ENCODE measurements around the gene PDE4DIP.
"Not testable (repeated sequence)": the region's sequence is repeated elsewhere in the genome, so short reads cannot be mapped to it uniquely, and the experiment has no call there.

GRCh38 chr1:148828531-148828930 lies 15.7 kb upstream of the PDE4DIP start:
- TF ChIP-seq CTCF (IDR thresholded peaks at IDR 0.05; ENCODE audit: insufficient read depth, low read length, poor library complexity, severe bottlenecking); EZH2phosphoT487 (conservative IDR thresholded peaks at IDR 0.05; ENCODE audit: low read length): not testable (repeated sequence)

All from SU-DHL-6 (cell line).